Stimulated activated CD8-positive, alpha-beta memory T cell treated with anti-CD3 and anti-CD28 coated beads, Interleukin-2, amount 100 ng/mL, for 1 hour (primary cell): ENCODE data around the gene LZIC.

Experiments
- DNase-seq, 2 donors: peaks; one replicate each; pipeline ENCODE4 v3.0.0-alpha.2; 2020; ENCODE audit warnings: low read depth in 2 of 2

LZIC gene

DNA sequence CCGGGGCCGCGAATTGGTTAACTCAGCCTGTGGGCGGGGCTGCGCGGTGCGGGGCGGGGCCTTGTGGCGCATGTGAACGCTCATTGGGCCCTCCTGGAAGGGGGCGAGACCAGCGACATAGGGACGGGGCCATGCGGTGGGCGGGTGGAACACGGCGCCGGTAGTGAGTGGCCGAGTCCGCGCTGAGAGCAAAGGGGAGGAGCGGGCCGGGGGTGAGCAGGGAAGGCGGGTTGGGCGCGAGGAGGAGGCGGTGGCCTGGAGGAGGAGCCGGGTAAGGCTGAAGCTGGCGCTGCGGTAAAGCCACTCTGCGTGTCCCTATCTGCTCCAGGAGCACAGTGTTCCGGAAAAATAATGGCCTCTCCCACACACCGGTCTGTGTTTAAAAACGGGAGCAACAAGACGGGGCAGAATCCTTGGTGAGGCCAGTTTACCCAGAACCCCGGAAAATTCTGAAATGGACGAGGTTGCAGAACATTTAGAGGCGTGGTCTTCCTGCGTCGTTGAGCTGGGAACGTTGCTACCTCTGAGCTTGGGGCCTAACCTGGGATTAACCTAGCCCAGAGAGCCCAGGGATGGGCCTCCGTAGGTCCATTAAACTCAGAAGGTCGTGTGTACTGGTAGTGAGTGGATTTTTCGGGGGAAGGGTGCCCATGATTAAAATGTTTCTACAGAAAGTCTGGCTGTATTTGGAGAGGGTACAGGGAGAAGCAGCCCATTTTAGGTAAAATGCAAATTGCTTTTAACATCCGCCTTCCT lies 32.6 kb downstream of the LZIC start:
- peak; percentile 100 for DNase-seq

DNA sequence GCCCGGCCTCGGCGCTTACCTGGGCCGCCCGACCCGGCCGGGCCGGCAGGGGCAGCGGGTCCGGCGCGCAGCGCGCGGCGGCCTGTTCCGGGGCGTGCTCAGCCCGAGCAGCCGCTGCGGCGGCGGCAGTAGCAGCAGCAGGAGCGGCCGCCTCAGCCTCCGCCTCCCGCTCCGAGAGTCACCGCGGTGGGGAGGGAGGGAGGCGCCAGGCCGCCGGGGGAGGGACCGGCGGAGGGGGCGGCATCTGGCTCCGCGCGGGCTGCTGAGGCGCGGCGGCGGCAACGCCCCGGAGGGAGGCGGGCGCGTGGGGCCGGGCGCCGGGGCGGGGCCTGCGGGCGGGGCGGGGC lies 33.1 kb downstream of the LZIC start, which contains the start of gene CTNNBIP1:
CTNNBIP1 (minus strand) TSS at position 194 of the 347 bp plus-strand sequence. CDS start 38,205 bp downstream, outside the sequence.
- no peak for DNase-seq

DNA sequence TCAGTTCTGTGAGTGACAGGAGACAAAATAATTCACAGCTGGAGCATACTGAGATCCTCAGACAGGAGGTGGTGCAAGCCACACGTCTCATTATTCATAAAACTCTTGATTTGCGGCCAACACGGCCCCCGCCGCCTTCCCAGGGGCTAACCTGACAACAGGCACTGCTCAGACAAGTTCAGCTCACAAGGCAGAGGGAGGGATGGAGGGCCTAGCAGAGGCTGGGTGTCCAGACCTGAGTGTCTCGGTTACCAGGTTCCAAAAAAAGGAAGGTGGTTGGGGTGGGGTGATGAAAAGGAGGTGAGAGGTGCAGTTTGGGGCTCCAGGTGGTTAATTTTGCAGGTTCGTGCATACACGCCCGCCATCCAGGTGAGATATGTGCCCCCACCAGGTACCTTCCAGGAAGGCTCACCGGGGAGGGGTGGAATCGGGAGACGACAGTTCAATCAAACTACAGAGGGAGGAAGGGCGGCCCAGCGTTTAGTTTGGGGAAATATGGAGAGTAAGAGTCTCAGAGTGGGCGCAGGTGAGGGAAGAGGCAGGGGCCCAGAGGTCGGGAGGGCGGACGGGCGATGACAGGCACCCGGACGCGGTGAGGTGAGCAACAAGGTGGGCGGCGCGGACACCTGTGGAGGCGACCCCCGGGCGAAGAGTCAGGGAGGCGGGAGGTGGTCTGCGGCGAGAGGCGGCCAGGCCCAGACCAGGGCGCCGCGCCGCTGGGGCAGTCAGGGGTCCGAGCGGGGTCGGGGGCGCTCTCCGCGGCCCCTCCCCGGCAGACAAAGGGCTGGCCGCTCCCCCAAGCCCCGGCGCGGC lies 33.8 kb downstream of the LZIC start:
- no peak for DNase-seq

DNA sequence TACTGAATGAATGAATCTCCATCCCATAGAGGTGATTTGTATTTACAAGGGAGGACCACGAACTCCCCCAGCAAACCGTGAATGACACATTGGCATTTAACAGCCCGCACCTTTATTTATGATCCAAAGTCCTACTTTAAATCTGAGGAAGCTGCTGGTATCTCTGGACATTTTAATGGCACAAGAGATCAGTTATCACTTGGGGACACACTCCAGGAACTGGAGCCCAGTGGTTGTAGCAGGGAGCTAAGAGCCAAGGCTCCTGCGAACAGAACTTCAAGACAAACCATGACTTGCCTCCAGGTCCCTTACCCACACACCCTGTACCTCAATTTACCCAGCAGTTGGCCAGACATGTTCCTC lies 34.3 kb downstream of the LZIC start:
- no peak for DNase-seq

DNA sequence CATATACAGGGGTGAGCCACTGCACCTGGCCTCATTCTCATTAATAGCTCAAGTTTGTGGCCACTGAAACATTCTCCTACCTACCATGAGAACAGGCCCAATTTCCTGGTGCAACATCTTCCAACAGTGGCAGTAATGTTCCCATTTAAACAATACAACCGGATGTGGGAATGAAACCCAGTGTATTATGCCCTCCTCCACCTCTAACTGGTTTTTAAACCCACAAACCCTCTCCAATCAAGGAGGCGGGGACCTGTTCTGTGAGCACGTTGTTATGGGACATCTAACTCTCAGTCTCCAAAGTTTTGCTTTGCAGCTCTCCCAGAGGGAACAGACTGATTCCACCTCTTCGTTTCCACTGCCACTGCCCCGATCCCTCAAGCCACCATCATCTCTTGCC lies 35.8 kb downstream of the LZIC start:
- no peak for DNase-seq

DNA sequence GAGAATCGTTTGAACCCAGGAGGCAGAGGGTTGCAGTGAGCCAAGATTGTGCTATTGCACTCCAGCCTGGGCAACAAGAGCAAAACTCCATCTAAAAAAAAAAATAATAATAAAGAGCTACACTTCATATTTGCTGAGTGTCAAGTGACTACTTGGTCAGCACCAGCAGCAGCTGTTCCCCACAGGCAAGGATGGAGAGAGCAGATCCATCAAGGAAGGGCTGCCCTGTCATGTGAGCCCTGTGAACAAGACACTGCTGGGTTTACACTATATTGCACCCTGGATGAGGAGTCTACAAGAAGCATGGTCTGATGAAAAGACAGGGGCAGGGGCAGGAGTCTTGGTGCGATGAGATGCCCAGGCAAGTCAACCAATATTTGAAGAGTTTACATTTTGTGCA lies 36.7 kb downstream of the LZIC start:
- DNase-seq = no peak

DNA sequence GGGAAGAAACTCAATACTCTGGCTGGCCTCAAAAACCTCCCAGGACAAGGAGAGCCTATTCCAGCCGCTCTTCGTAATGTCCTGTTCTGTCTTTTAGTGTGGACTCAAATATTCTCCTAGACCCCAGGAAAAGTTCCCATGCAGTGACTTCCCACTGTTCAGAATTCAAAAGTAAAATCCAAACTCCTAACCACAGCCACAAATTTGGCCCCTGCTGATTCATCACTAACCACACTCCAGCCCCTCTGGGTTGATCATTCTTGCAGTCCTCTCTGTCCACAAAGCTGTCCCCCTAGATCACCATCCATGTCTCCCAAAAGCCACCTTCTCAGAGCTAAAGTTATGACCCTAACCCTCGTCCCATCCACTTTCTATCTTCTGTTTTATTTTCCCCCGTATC lies 38.2 kb downstream of the LZIC start:
- no peak for DNase-seq

DNA sequence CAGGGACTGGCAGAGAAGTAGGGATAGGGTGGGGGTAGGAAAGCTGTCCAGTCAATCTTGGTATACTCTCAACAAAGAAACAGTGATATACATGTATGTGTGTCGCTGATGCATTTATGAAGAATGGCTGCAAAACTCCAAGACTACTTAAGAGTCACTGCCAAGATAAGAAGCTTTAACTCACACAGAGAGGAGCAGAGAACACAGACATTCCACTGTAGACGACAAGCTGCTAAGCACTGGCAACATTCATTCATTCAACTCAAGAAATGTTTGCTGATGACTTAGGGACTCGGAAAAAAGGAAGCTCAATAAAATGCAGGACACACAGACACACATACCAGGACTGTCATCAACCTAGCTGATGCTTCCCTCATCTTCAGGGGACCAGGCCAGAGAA lies 38.6 kb downstream of the LZIC start:
- no peak for DNase-seq

DNA sequence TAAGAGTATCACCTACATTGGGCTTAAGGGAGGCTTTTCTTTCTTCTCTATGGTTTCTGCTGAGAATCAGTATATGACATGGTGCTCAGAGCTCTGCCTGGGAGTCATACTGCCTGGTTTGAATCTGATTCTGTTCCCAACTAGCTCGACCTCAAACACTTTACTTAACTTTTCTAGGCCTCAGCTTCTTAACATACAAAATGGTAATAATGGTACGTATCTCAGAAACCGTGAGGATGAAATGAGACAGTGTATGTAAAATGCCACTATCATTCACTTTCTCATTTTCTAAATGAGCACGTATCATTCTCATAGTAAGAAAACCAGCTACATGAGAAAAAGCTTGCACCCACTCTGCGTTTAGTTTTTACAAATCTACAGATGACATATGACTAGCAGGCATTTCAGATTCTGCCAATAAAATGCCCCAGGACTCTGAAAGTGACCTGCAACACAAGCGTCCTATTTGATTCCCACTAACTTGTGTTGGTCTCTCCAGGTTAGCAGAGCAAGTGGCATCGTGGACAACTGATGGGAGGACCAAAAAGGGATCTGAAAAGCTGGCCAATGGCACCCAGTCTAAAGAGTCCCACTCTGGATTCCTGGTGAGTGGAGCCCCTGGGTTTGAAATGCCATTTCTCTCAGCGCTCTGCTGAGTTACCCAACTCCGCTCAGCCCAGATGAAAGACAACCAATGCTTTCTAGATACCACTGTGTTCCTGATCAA lies 39.2 kb downstream of the LZIC start:
- no peak for DNase-seq

DNA sequence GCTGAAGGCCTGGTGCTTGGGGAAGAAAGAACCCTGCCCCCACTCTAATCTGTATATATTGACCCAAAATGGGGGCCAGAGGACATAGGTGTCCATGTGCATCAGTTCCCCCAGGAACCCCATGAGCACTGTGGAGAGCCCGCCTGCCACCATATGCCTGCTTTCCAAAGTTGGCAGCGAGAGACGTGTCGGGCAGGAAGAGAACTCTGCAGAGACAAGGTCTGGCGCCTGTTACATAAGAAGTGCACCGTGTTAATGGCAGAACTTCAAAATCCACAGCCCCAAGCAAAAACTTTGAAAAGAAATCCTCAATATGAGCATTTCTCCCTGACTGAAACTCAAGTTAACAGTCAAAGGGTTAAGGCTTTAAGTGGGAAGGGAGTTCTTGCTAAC lies 41.1 kb downstream of the LZIC start:
- no peak for DNase-seq

DNA sequence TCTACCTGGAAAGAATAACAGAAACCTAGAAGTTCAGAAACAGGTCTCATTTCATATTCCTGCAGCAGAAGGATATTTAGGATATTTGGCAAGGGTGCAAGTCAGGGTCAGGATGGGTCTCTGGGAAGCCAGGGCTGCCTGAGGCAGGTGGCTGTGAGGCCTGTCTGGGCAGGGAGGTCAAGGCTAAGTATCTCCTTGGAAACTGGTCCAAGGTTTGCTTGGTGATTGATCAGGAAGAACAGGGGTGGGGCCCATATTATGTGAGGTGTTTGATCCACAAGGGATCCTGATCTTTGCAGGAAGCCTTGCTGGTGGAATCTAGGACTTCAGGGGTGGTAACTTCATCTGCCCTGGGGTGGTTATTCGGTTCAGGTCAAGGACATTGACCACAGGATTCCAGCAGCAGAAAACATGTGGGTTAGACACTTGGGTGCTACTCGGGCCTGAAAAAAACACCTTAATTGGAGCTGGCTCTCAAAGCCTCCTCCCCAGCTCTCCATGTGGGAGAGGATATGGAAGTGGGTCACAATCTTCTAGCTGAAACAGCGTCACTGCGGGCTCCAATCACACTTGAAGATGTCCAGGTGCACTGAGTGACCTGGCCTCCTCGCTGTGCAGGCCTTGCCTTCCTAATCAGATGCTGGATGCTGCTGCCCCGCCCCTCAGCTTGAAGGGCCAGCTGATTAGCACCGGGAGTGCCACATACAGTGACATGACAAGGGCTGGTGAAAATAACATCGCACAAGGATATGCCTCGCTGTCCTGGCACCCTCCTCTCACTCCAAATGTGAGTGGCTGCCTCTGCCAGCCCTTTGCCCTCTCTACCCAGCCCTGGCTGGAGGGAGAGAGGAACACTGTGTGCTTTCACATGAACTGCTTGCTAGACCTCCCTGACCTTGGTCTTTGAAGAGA lies 41.8 kb downstream of the LZIC start:
- no peak for DNase-seq

DNA sequence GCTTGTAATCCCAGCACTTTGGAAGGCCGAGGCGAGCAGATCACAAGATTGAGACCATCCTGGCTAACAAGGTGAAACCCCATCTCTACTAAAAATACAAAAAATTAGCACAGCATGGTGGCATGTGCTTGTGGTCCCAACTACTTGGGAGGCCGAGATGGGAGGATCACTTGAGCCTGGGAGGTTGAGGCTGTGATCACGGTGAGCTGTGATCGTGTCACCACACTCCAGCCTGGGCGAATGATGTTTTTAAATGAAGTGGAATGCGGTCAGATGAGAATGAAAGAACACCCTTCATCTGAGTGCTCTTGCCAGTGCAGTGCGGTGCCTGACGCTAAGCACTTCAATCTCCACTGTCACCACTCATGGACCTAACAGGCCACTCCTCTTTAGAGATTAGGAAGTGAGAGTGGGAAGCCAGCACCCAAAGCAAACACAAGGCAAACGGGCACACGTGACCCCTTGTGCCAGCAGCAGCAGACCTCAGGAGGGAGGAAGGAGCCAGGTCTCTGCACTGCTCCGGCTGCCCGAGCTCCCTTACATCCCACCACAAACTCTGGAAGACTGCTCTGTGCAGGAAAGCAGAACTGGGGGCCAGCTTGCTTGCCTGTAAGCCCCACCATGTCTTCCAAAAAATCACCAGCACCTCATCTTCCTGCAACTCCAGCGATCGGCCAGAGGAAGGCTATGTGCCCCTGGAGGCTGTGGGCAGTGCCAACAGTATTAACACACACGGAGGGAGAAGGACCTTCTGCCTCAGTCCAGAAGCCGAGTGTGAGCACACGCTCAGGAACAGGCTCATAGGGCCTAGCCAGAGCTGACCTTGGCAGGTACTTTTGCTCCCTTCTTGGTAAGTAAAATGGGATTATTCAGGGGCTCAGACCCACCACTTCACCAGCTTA lies 42.8 kb downstream of the LZIC start:
- no peak for DNase-seq

DNA sequence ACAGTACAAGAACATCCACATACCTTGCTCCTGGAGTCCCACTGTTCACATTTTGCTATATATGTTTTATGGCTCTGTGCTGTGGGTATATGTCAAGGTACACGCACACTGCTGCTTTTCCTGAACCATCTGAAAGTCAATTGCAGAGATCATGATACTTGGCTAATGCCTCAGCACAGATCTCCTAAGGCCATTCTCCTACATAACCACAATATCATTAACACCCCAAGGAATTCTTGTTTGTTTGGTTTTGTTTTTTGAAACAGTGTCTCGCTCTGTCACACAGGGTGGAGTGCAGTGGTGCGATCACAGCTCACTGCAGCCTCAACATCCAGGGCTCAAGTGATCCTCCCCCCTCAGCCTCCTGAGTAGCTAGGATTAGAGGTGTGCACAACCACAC lies 49.1 kb downstream of the LZIC start:
- no peak for DNase-seq

DNA sequence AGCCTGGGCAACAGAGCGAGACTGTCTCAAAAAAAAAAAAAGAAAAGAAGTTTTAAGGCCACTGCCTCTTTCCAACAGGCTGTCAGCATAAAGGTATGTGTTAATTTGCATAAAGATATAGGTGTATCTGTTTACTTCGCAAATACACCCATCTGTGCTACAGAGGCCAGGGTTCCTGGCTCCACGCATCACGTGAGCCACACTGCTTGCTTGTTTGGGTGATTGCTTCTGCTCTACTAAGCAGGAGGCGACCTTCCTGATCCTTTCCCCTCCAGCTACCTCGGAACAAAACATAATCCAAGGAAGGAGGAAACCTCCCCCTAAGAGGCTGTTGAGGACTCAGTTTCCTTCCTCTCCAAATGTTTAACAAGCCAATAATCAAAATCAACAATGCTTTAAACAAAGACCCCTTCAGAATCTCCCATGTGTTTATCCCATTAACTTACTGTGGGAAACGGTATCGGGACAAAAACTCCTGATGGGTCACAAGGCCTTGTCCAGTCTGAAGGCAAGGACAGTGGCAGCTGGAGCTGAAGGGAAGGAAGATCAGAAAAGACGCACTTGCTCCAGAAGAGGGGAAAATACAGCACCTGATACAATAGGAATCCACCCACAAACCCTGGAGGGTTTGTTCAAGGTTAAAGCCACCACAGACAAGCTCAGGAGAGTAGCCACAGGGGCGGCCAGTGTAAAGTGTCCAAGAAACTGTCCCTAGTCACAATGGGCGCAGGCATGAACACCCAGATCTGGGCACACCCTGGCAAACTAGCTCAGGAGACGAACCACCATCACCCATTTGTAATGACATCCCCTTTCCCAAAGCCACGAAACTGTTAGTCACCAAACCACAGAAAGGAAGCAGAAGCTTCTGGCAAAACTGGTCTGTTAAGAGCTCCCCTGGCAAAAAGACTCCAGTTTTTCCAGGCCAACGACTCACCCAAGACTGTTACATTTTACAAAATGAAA lies 50.3 kb downstream of the LZIC start:
- DNase-seq = no peak

DNA sequence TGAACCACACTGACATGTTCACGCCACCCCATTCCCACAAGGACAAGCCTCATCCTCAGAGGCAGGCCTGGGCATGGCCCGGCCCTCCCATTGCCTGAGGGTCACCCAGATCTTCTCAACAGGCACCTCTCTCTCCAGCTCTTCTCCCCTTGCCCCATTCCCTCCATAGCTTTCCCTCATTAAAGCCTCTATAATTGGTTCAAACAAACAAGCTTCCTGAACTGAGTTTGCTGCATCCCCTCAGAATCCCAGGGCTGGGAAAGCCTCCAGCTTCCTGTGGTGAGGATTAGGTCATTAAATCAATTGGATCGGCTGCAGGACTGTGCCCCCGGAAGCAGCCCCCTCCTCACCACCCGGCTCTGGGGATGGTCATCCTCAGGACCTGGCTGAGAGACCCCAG lies 52.0 kb downstream of the LZIC start:
- no peak for DNase-seq

DNA sequence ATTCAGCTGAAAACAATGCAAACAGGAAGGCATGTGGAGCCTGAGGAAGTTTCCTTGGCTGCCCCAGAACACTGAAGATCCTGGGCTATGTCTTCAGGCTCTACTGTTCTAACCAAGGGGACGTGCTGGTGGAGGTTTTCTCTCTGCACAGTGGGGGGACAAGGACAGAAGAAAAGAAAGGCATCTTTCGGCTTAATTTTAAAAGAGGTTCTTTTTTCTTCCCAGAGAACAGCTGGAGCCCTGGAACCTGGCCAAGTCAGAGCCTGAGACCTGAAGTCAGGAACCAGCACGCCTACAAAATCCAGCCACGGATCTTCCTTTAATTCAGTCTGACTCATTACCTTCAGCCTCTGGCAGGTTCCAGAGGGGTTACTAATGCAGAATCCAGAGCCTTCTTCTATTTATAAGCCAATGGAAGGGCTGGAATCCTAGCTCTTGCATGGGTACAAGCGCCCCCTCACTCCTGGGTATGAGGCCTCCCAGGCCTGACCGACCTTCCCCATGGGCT lies 52.9 kb downstream of the LZIC start:
- DNase-seq = no peak

DNA sequence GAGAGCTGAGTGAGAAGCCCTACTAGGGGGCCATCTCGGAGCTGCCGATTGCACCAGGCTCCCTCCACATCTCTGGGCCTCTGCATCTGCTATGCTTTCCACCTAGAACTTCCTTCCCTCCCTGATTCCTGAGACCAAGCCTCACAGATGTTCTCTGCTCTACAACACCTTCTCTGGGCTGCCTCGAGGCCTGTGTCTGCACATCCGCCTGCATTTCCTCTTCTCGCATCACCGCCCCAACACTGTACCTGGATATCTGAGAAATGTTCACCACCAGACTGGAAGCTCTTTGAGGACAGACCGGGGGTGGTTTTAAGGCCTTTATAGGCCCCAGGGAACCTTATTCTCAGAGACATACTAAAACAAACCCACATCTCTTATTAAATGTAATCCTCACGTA lies 53.8 kb downstream of the LZIC start:
- no peak for DNase-seq

DNA sequence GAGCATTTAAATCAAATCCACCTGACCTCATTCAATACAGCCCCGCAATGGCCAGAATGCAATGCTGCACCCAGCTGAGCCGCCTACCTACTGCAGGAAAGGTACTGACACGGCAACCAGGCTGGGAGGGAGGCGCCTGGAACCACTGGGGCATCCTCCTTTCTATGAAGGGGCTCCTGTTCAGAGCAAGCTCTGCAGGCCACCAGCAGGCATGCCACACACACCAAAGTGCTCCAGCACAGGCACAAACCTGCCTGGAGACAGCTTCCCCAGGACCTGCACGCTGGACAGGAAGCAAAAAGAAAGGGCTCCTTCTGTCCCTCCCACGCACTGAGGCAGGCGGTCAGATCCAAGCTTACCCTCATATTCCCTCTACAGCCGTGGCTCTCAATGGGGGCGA lies 54.3 kb downstream of the LZIC start:
- DNase-seq = no peak

DNA sequence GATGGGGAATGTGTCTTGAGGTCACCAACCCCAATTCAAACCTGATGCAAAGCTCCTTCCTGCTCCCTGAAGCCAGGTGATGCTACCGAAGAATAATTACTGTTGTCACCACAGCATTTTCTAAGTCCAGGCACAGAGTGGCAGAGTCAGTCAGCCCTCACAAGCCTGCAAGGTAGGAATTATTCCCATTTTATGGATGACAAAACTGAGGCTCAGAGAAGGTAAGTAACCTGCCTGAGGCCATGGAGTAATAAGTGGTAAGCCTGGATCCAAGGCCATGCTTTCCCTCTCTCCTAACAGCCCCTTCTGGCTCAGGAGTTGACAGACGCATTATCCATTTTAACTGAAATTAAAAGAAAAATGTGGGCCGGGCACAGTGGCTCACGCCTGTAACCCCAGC lies 56.1 kb downstream of the LZIC start:
- DNase-seq = no peak
